22Rv1 (cell line): ENCODE measurements around the gene NID2.

Experiments
- H3K27ac ChIP-seq: fragments of 450-650 bp; 2 replicates; pipeline ENCODE4 v1.5.1; 2017
- ZFX ChIP-seq: fragments of 450-650 bp; IDR thresholded peaks from 2 replicates; pipeline ENCODE4 v1.6.1; 2017; ENCODE audit warnings: antibody characterized with exemption, borderline replicate concordance
- TF ChIP-seq, protein P1 (sequence below): fragments of 450-650 bp; IDR thresholded peaks from 2 replicates; pipeline ENCODE4 v1.5.1; 2017; ENCODE audit warnings: mild to moderate bottlenecking

Gene NID2

GRCh38 chr14:51981218-51981854, 87.5 kb downstream of the NID2 start:
- no peak overlapping the region for H3K27ac ChIP-seq
- TF ChIP-seq ZFX: no peak
- TF ChIP-seq, protein P1, sequence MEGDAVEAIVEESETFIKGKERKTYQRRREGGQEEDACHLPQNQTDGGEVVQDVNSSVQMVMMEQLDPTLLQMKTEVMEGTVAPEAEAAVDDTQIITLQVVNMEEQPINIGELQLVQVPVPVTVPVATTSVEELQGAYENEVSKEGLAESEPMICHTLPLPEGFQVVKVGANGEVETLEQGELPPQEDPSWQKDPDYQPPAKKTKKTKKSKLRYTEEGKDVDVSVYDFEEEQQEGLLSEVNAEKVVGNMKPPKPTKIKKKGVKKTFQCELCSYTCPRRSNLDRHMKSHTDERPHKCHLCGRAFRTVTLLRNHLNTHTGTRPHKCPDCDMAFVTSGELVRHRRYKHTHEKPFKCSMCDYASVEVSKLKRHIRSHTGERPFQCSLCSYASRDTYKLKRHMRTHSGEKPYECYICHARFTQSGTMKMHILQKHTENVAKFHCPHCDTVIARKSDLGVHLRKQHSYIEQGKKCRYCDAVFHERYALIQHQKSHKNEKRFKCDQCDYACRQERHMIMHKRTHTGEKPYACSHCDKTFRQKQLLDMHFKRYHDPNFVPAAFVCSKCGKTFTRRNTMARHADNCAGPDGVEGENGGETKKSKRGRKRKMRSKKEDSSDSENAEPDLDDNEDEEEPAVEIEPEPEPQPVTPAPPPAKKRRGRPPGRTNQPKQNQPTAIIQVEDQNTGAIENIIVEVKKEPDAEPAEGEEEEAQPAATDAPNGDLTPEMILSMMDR: no peak

DNA sequence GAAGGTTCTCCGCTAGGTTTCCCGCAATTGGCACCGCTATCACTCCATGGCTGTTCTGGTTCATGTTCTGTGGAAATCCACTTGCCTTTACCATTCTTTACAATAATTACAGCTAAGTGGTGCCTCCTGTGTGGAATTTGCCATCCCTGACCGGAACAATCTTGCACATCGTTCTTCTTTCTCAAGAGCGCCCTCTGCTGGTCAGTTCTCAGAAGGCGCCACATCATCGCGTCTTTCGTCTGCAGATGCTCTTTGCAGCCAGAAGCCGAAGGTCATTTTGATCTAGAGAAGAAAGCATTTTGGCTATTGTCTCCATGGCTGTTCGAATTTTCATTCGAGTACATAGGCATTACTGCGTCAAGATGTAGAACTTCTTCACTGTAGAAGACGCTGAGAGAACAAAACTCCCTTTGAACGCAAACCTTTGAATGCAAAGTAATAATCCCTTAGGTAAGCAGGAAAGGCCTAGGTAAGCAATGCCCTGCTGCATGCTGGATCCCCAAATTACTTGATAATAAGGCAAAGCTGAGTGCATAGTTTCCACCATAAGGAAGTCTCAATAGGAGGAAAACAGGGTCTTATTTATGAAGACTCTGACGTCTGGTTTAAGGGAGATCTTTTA, 89.7 kb downstream of the NID2 start:
- H3K27ac ChIP-seq: no peak overlapping the region
- TF ChIP-seq ZFX: no peak
- TF ChIP-seq, protein P1: peak; percentile 88

DNA sequence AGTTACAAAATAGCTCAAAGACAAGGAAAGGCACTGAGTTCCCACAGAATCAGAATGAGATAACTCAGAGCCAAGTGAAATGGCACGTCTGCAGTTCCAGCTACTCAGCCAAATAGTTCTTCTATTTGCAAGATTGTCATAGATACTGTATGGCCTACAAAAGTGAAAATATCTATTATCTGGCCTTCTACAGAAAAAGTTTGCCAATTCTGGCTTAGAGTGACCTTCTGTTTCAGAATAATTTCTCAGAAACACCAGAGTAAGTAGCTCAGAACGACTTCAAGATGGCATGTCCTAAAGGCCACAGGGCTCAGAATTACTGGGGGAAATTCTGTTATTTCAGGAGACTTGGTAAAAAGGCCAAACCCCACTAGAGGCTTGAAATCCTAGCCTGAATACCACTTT, 90.2 kb downstream of the NID2 start:
- H3K27ac ChIP-seq: no peak overlapping the region
- no peak for TF ChIP-seq ZFX
- TF ChIP-seq, protein P1: no peak

- TF ChIP-seq ZFX: no peak
- TF ChIP-seq, protein P1: no peak
These were observed 91.8 kb downstream of the NID2 start for GRCh38 chr14:51977075-51977474.

GRCh38 chr14:51972566-51972965, 96.3 kb downstream of the NID2 start:
- no peak for TF ChIP-seq ZFX
- TF ChIP-seq, protein P1: no peak
- no peak overlapping the region for H3K27ac ChIP-seq

More at GRCh38 chr14:51977075-51977474, 91.8 kb downstream of the NID2 start:
- H3K27ac ChIP-seq: no peak overlapping the region

DNA sequence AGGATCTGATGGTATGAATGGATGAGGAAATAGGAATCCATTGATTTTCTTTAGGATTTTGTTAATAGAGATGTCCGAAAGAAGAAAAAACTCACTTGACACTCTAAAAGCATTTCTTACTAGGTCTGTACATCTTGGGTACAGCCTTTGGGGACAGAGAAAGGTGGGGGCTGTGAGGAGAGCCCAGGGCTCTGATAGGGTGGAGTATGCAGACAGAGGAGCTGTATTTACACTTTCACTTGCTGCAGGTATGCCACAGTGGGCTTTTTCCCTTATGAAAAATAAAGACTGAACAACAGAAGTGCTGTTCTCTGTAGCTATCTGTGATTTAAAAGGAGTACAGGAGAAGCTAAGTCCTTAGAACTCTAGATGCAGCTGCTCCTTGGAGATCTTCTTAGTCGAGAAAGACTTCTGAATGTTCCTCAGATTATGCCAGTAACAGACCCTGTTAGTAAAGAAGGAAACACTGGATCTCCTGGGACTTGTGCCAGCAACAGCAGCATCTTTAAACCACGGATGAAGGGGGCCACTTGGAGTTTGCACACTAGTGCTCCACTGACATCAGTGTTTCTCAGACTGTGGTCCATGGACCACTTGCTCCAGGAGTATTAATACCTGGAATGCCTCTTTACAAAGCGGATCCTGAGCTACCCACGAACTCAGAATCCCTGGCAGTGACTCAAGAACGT, 98.9 kb downstream of the NID2 start:
- no peak for TF ChIP-seq ZFX
- TF ChIP-seq, protein P1: no peak
- no peak overlapping the region for H3K27ac ChIP-seq

DNA sequence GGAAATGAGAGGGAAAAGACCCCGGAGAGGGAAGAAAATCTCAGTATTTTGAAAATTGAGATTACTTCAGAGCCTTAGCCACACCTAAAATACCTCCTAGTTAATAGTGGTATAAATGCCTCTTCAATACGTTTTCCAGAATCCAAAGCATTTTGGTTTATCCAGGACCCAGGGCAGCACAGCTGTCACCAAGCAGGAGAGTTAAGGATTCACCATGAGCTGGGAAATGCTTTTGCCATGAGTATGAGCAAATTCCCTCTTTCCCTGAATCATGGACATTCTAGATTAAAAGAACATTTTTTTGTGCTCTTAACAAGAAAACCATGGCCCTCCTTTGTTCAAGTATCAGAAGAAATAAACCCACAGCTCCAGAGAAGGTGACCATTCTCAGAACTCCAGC, 101.3 kb downstream of the NID2 start:
- TF ChIP-seq ZFX: no peak
- TF ChIP-seq, protein P1: no peak
- H3K27ac ChIP-seq: no peak overlapping the region
